ENCODE results near the gene KRTAP17-1.
"Not testable (repeated sequence)": the region's sequence is repeated elsewhere in the genome, so short reads cannot be mapped to it uniquely, and the experiment has no call there.

The KRTAP17-1 gene

DNA sequence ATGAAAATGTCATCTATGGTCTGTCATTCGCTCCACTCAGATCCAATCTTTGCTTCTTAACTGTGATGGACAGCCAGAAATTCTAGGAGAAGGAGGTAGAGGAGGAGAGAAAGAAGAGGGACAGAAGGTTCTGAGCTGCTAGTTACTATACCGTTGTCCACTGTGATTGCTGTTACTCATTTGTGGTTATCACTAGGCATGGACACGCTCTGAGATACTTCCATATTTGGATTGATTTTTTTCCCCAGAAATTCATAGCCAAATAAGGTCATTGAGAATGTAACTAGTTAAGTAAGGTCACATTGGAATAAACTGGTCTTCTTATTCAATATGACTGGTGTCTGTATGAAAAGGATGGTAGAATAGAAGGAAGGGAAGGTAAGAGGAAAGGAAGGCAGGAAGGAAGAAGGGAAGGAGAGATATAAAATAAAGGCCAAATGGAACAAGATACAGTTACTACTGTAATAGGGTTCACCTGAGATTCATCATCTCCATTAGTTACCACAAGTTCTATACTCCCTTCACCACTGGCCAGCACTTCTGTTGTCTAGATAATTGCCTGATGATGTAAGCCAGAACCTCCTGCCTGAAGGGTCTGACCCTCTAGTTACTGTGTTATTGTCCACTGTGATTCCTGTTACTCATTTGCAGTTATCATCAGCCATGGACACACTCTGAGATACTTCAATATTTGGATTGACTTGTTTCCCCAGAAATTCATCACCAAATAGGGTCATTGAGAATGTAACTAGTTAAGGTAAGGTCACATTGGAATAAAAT lies 37.1 kb downstream of the KRTAP17-1 start:
- Histone ChIP-seq H3K36me3 (ENCODE audit: insufficient read depth, insufficient read length, low read length) (no peaks in the 10 kb centered on the region), H3K4me1 (ENCODE audit: insufficient read depth, insufficient read length) (no peaks in the 10 kb centered on the region), H3K9ac (ENCODE audit: insufficient read length, low read depth) (no peak overlapping the region), H3K27me3 (ENCODE audit: insufficient read depth, insufficient read length) (no peaks in the 10 kb centered on the region), H3K4me3 (ENCODE audit: insufficient read length, low read depth) (no peak overlapping the region), H3K9me3 (ENCODE audit: insufficient read depth, low read length) (no peaks in the 10 kb centered on the region)
- TF ChIP-seq SUZ12 (IDR thresholded peaks at IDR 0.05; ENCODE audit: extremely low read depth, insufficient read depth, insufficient read length) (no peak), ZNF274 (IDR thresholded peaks at IDR 0.05; ENCODE audit: low read depth, low read length) (no peak), YY1 (IDR thresholded peaks at IDR 0.05; ENCODE audit: insufficient read depth, insufficient read length) (no peak)
- DNase-seq (ENCODE audit: low read depth, low spot score), result no peak

DNA sequence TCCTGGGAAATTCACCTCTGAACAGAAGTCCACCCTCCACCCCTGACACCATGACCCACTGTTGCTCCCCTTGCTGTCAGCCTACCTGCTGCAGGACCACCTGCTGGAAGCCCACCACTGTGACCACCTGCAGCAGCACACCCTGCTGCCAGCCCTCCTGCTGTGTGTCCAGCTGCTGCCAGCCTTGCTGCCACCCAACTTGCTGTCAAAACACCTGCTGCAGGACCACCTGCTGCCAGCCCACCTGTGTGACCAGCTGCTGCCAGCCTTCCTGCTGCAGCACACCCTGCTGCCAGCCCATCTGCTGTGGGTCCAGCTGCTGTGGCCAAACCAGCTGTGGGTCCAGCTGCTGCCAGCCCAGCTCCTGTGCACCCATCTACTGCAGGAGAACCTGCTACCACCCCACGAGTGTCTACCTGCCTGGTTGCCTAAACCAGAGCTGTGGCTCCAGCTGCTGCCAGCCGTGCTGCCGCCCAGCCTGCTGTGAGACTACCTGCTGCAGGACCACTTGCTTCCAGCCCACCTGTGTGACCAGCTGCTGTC lies 39.8 kb downstream of the KRTAP17-1 start, which contains the start of gene KRTAP9-7:
Gene KRTAP9-7, plus strand, starts transcription at position 51 of the 543 bp plus-strand sequence. Its CDS starts 0 bp downstream, at position 51.
- H3K9ac ChIP-seq (ENCODE audit: insufficient read length, low read depth); H3K27me3 ChIP-seq (ENCODE audit: insufficient read depth, insufficient read length); H3K36me3 ChIP-seq (ENCODE audit: insufficient read depth, insufficient read length, low read length); H3K4me1 ChIP-seq (ENCODE audit: insufficient read depth, insufficient read length); H3K9me3 ChIP-seq (ENCODE audit: insufficient read depth, low read length); H3K4me3 ChIP-seq (ENCODE audit: insufficient read length, low read depth); DNase-seq (ENCODE audit: low read depth, low spot score): not testable (repeated sequence)

DNA sequence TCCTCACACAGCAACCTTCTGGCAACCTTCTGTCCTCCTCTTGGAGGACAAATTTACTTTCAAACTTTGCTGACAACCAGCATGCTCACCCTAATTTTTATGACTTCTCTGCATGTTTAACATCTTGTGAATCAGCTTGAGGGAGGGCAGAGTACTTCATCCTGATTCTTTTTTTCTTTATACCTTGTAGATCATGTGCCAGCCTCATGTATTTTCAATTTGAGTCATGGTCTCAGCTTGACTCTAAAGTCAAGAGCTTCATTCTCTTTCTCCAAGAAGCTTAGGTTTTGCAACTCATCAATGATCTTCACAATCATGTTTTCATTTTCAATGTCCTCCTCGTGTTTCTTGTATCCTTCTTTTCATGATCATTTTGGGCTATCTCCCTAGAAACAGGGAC lies 43.7 kb downstream of the KRTAP17-1 start:
- no peaks in the 10 kb centered on the region for H3K9me3 ChIP-seq (ENCODE audit: insufficient read depth, low read length)
- no peak for TF ChIP-seq ZNF274 (IDR thresholded peaks at IDR 0.05; ENCODE audit: low read depth, low read length)
- no peak for TF ChIP-seq SUZ12 (IDR thresholded peaks at IDR 0.05; ENCODE audit: extremely low read depth, insufficient read depth, insufficient read length)
- TF ChIP-seq YY1 (IDR thresholded peaks at IDR 0.05; ENCODE audit: insufficient read depth, insufficient read length), result no peak
- DNase-seq (ENCODE audit: low read depth, low spot score), result no peak
- no peak overlapping the region for H3K9ac ChIP-seq (ENCODE audit: insufficient read length, low read depth)
- peaks cover 4% of the 10 kb centered on the region for H3K27me3 ChIP-seq (ENCODE audit: insufficient read depth, insufficient read length)
- no peak overlapping the region for H3K4me3 ChIP-seq (ENCODE audit: insufficient read length, low read depth)
- H3K4me1 ChIP-seq (ENCODE audit: insufficient read depth, insufficient read length), result no peaks in the 10 kb centered on the region
- H3K36me3 ChIP-seq (ENCODE audit: insufficient read depth, insufficient read length, low read length), result no peaks in the 10 kb centered on the region

DNA sequence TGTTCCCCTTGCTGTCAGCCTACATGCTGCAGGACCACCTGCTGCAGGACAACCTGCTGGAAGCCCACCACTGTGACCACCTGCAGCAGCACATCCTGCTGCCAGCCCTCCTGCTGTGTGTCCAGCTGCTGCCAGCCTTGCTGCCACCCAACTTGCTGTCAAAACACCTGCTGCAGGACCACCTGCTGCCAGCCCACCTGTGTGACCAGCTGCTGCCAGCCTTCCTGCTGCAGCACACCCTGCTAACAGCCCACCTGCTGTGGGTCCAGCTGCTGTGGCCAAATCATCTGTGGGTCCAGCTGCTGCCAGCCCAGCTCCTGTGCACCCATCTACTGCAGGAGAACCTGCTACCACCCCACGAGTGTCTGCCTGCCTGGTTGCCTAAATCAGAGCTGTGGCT lies 44.2 kb downstream of the KRTAP17-1 start:
- not testable (repeated sequence) for DNase-seq (ENCODE audit: low read depth, low spot score); H3K9me3 ChIP-seq (ENCODE audit: insufficient read depth, low read length); H3K4me3 ChIP-seq (ENCODE audit: insufficient read length, low read depth); H3K4me1 ChIP-seq (ENCODE audit: insufficient read depth, insufficient read length); H3K27me3 ChIP-seq (ENCODE audit: insufficient read depth, insufficient read length); H3K9ac ChIP-seq (ENCODE audit: insufficient read length, low read depth); H3K36me3 ChIP-seq (ENCODE audit: insufficient read depth, insufficient read length, low read length)

DNA sequence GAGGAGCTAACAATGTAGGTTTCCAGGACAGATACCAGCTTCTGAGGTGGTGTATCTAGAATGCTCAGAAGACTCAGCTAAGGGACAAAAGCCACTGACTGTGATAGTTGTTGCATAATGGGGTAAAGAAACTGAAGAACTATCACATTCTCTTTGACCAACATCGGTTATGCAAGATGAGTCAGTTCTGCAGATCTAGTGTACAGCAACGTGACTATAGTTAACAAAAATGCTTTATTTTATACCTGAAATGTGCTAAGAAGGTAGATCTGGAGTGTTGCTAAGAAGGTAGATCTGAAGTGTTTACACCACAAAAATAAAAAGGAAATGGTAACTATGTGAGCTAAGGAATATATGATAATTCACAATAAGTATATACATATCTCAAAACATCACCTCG lies 47.8 kb downstream of the KRTAP17-1 start:
- Histone ChIP-seq H3K9ac (ENCODE audit: insufficient read length, low read depth) (no peak overlapping the region), H3K9me3 (ENCODE audit: insufficient read depth, low read length) (no peaks in the 10 kb centered on the region), H3K36me3 (ENCODE audit: insufficient read depth, insufficient read length, low read length) (no peaks in the 10 kb centered on the region), H3K4me1 (ENCODE audit: insufficient read depth, insufficient read length) (no peaks in the 10 kb centered on the region), H3K27me3 (ENCODE audit: insufficient read depth, insufficient read length) (peaks cover 8% of the 10 kb centered on the region), H3K4me3 (ENCODE audit: insufficient read length, low read depth) (no peak overlapping the region)
- no peak for DNase-seq (ENCODE audit: low read depth, low spot score)
- TF ChIP-seq YY1 (IDR thresholded peaks at IDR 0.05; ENCODE audit: insufficient read depth, insufficient read length) (no peak), ZNF274 (IDR thresholded peaks at IDR 0.05; ENCODE audit: low read depth, low read length) (no peak), SUZ12 (IDR thresholded peaks at IDR 0.05; ENCODE audit: extremely low read depth, insufficient read depth, insufficient read length) (no peak)

DNA sequence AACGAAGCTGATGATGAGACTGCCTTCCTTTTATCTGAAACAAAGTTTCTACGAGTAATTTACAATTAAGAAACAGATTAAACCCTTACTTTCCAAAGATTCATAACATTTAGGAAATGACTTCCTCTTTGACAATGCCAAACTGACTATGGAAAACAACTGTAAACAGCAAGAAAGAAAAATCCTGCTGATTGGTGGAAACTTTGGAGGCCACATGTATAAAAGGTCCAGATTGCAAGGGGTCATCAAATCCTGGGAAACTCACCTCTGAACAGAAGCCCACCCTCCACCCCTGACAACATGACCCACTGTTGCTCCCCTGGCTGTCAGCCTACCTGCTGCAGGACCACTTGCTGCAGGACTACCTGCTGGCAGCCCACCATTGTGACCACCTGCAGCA lies 50.4 kb downstream of the KRTAP17-1 start, which contains the start of gene KRTAP9-6:
Gene KRTAP9-6, plus strand, starts transcription at position 301 of the 400 bp plus-strand sequence. Its CDS starts 0 bp downstream, at position 301.
- no peak for TF ChIP-seq SUZ12 (IDR thresholded peaks at IDR 0.05; ENCODE audit: extremely low read depth, insufficient read depth, insufficient read length)
- no peak for TF ChIP-seq ZNF274 (IDR thresholded peaks at IDR 0.05; ENCODE audit: low read depth, low read length)
- no peak for TF ChIP-seq YY1 (IDR thresholded peaks at IDR 0.05; ENCODE audit: insufficient read depth, insufficient read length)
- peaks cover 6% of the 10 kb centered on the region for H3K27me3 ChIP-seq (ENCODE audit: insufficient read depth, insufficient read length)
- no peaks in the 10 kb centered on the region for H3K36me3 ChIP-seq (ENCODE audit: insufficient read depth, insufficient read length, low read length)
- no peak within 1 kb of the TSS for H3K4me3 ChIP-seq (ENCODE audit: insufficient read length, low read depth)
- H3K9me3 ChIP-seq (ENCODE audit: insufficient read depth, low read length), result no peaks in the 10 kb centered on the region
- H3K4me1 ChIP-seq (ENCODE audit: insufficient read depth, insufficient read length), result no peaks in the 10 kb centered on the region
- no peak for DNase-seq (ENCODE audit: low read depth, low spot score)
- no peak within 1 kb of the TSS for H3K9ac ChIP-seq (ENCODE audit: insufficient read length, low read depth)

All from NT2/D1 (cell line).